ENCODE results near the gene ZBTB43. TPM values are rescaled to one million over a fixed set of nuclear protein-coding genes. Genes with fewer than 3 reads are reported as not detected.

ZBTB43 gene
- total and polyA plus RNA-seq, 8 donors, result 13.6 to 28.3 (median 16.4) TPM

- Histone ChIP-seq H3K27me3 (peaks cover 0 to 16% of the 10 kb centered on the region in 2 donors), H3K36me3 (no peaks in the 10 kb centered on the region), H3K4me3 (no peak overlapping the region), H3K27ac (no peak overlapping the region), H3K4me1 (no peaks in the 10 kb centered on the region), H3K9me3 (no peaks in the 10 kb centered on the region)
- intact Hi-C loops (cut with DNase I), result no loop called here
- TF ChIP-seq CTCF (IDR thresholded peaks at IDR 0.05), result no peak
- peak in 2 of 4 donors; percentile 19 to 45 for DNase-seq
- no peak for ATAC-seq
Observed at GRCh38 chr9:126758916-126759585, 45.8 kb upstream of the ZBTB43 start.

- no peak overlapping the region for H3K27ac ChIP-seq
- peaks cover 0 to 16% of the 10 kb centered on the region in 2 donors for H3K27me3 ChIP-seq
- no peak for ATAC-seq
- DNase-seq, result no peak
- H3K4me3 ChIP-seq, result no peak overlapping the region
- H3K4me1 ChIP-seq, result no peaks in the 10 kb centered on the region
- intact Hi-C loops (cut with DNase I), result no loop called here
- H3K9me3 ChIP-seq, result no peaks in the 10 kb centered on the region
- no peaks in the 10 kb centered on the region for H3K36me3 ChIP-seq
- TF ChIP-seq CTCF (IDR thresholded peaks at IDR 0.05), result no peak
Observed at GRCh38 chr9:126761274-126761673, 43.6 kb upstream of the ZBTB43 start.

- ATAC-seq, result no peak
- H3K36me3 ChIP-seq, result no peaks in the 10 kb centered on the region
- H3K9me3 ChIP-seq, result no peaks in the 10 kb centered on the region
- H3K27ac ChIP-seq, result no peak overlapping the region
- H3K4me1 ChIP-seq, result no peaks in the 10 kb centered on the region
- H3K27me3 ChIP-seq, result peaks cover 0 to 16% of the 10 kb centered on the region in 2 donors
- DNase-seq, result no peak
- intact Hi-C loops (cut with DNase I), result no loop called here
- TF ChIP-seq CTCF (IDR thresholded peaks at IDR 0.05), result no peak
- no peak overlapping the region for H3K4me3 ChIP-seq
Observed at GRCh38 chr9:126763130-126763764, 41.6 kb upstream of the ZBTB43 start.

GRCh38 chr9:126773004-126773607 is 31.7 kb upstream of the ZBTB43 start:
- H3K4me3 ChIP-seq, result no peak overlapping the region
- DNase-seq (no peak), ATAC-seq (peak; percentile 26)
- intact Hi-C loops (cut with DNase I), result no loop called here
- peaks cover 0 to 49% of the 10 kb centered on the region in 2 donors for H3K27me3 ChIP-seq
- no peak overlapping the region for H3K27ac ChIP-seq
- TF ChIP-seq CTCF (IDR thresholded peaks at IDR 0.05), result no peak
- H3K36me3 ChIP-seq, result no peaks in the 10 kb centered on the region
- no peaks in the 10 kb centered on the region for H3K9me3 ChIP-seq
- H3K4me1 ChIP-seq, result no peaks in the 10 kb centered on the region

GRCh38 chr9:126775926-126776325 is 28.9 kb upstream of the ZBTB43 start:
- H3K9me3 ChIP-seq, result no peaks in the 10 kb centered on the region
- no peak overlapping the region for H3K4me3 ChIP-seq
- no peaks in the 10 kb centered on the region for H3K4me1 ChIP-seq
- H3K27me3 ChIP-seq, result peaks cover 2 to 77% of the 10 kb centered on the region in 2 donors
- ATAC-seq, result no peak
- H3K36me3 ChIP-seq, result no peaks in the 10 kb centered on the region
- intact Hi-C loops (cut with DNase I), result no loop called here
- H3K27ac ChIP-seq, result no peak overlapping the region
- no peak for TF ChIP-seq CTCF (IDR thresholded peaks at IDR 0.05)
- no peak for DNase-seq

Data from left lung (tissue), 10 donors.